A549 (cell line): ENCODE measurements around the gene ADGRL1. TPM values are rescaled to one million over a fixed set of nuclear protein-coding genes. Genes with fewer than 3 reads are reported as not detected.

ENCODE experiments used
- ATAC-seq, 2 experiments: fragments of 200-7000 bp in 1 of 2; fragments of >200 bp in 1 of 2; cut with Nextera tagmentation in 1 of 2; cut with Tn5 transposase in 1 of 2; 3 replicates each; pipeline versions ENCODE4 v1.8.0 to v1.9.1; 2018 to 2020; ENCODE audit warnings: mild to moderate bottlenecking in 1 of 2, moderate library complexity in 1 of 2
- CTCF ChIA-PET: fragments of 300-600 bp; sonication (Branson Sonifier 250); formaldehyde crosslinking; extraction: SDS; loops from one replicate; lab custom pipeline; 2021; ENCODE audit warnings: antibody characterized with exemption, inconsistent platforms; lab: Yijun Ruan, JAX
- POLR2A ChIA-PET: fragments of 350-600 bp; formaldehyde crosslinking; extraction: SDS; loops from one replicate; lab custom pipeline; 2021; ENCODE audit warnings: antibody characterized with exemption, inconsistent platforms; lab: Yijun Ruan, JAX
- DNase-seq, 2 experiments: peaks; one replicate each; pipeline versions ENCODE4 v3.0.0 to v3.0.0-alpha.2; 2011 to 2016; ENCODE audit warnings: low read depth in 1 of 2, low spot score in 1 of 2
- FAIRE-seq: peaks from 2 replicates; lab custom pipeline; 2011; peaks lifted over from hg19 to GRCh38; lab: Jason Lieb, UNC
- H3K27ac ChIP-seq, 2 experiments: fragments of >200 bp; sonication (Bioruptor Twin); formaldehyde crosslinking; 3 replicates each; pipeline ENCODE4 v1.5.1; 2016 to 2017
- H3K4me1 ChIP-seq: fragments of >200 bp; sonication (Bioruptor Twin); formaldehyde crosslinking; 3 replicates; pipeline ENCODE4 v1.6.1; 2016
- H3K4me2 ChIP-seq: fragments of >200 bp; sonication (Bioruptor Twin); formaldehyde crosslinking; 3 replicates; pipeline ENCODE4 v1.6.1; 2016
- H3K4me3 ChIP-seq: fragments of >200 bp; sonication (Bioruptor Twin); formaldehyde crosslinking; 3 replicates; pipeline ENCODE4 v1.5.1; 2016
- H3K9me3 ChIP-seq: fragments of >200 bp; sonication (Bioruptor Twin); formaldehyde crosslinking; 3 replicates; pipeline ENCODE4 v1.6.1; 2016
- CBX2 ChIP-seq: fragments of 200-600 bp; sonication (generic); IDR thresholded peaks from 2 replicates; pipeline ENCODE4 v1.6.1; 2016; ENCODE audit warnings: low read depth, mild to moderate bottlenecking, borderline replicate concordance
- CHD2 ChIP-seq: fragments of 150-350 bp; IDR thresholded peaks from 2 replicates; pipeline ENCODE4 v1.6.1; 2014; ENCODE audit warnings: low read length; ENCODE audit not compliant: partially characterized antibody
- CTCF ChIP-seq: fragments of >200 bp; sonication (Bioruptor Twin); formaldehyde crosslinking; IDR thresholded peaks from 3 replicates; pipeline ENCODE4 v1.5.1; 2016
- E2F6 ChIP-seq: IDR thresholded peaks from 2 replicates; pipeline ENCODE4 v1.6.1; 2012; ENCODE audit warnings: low read depth, borderline replicate concordance
- ESRRA ChIP-seq: fragments of 150-350 bp; IDR thresholded peaks from 2 replicates; pipeline ENCODE4 v1.6.1; 2014; ENCODE audit warnings: mild to moderate bottlenecking, low read length, borderline replicate concordance
- FOSL2 ChIP-seq, 2 experiments: fragments of 450-650 bp in 1 of 2; fragments of >200 bp in 1 of 2; sonication (Bioruptor Twin) in 1 of 2; formaldehyde crosslinking; IDR thresholded peaks; 2 replicates each; pipeline versions ENCODE4 v1.5.0 to v1.6.1; 2016 to 2020; ENCODE audit warnings: mild to moderate bottlenecking in 1 of 2, moderate library complexity in 1 of 2
- FOXS1 ChIP-seq: fragments of 250-450 bp; sonication (Bioruptor Pico); IDR thresholded peaks from 2 replicates; pipeline ENCODE4 v1.5.0; 2020; ENCODE audit warnings: mild to moderate bottlenecking, moderate library complexity
- HEYL ChIP-seq: fragments of 250-450 bp; sonication (Bioruptor Pico); IDR thresholded peaks from 2 replicates; pipeline ENCODE4 v1.8.0; 2021; ENCODE audit warnings: mild to moderate bottlenecking, moderate library complexity
- HOXB5 ChIP-seq: fragments of 250-450 bp; sonication (Bioruptor Pico); IDR thresholded peaks from 2 replicates; pipeline ENCODE4 v1.5.0; 2020; ENCODE audit warnings: mild to moderate bottlenecking, moderate library complexity
- JUN ChIP-seq, 2 experiments: fragments of >200 bp; sonication (Bioruptor Twin); formaldehyde crosslinking; IDR thresholded peaks; 2 replicates in 1 of 2; 3 replicates in 1 of 2; pipeline ENCODE4 v1.6.1; 2016 to 2017
- MAZ ChIP-seq: fragments of 150-350 bp; IDR thresholded peaks from 2 replicates; pipeline ENCODE4 v1.6.1; 2014; ENCODE audit warnings: antibody characterized with exemption, low read depth, low read length, borderline replicate concordance
- MYC ChIP-seq: IDR thresholded peaks from 2 replicates; pipeline ENCODE4 v1.6.1; 2012; ENCODE audit warnings: mild to moderate bottlenecking, inconsistent platforms, low read length, improper control_type of control experiment, borderline replicate concordance
- PBX3 ChIP-seq: IDR thresholded peaks from 2 replicates; pipeline ENCODE4 v1.6.1; 2012
- PHF8 ChIP-seq: fragments of 200-600 bp; sonication (generic); IDR thresholded peaks from 2 replicates; pipeline ENCODE4 v1.6.1; 2016; ENCODE audit warnings: low read depth, mild to moderate bottlenecking, antibody characterized with exemption, moderate library complexity, borderline replicate concordance
- POLR2A ChIP-seq: IDR thresholded peaks from 2 replicates; pipeline ENCODE4 v1.6.1; 2012; ENCODE audit warnings: mild to moderate bottlenecking, low read length
- RCOR1 ChIP-seq: fragments of 150-350 bp; IDR thresholded peaks from 2 replicates; pipeline ENCODE4 v1.6.1; 2014; ENCODE audit warnings: antibody characterized with exemption, low read length, low read depth
- REST ChIP-seq: fragments of 200-600 bp; sonication (generic); IDR thresholded peaks from 2 replicates; pipeline ENCODE4 v1.6.1; 2016; ENCODE audit warnings: antibody characterized with exemption, mild to moderate bottlenecking, moderate library complexity
- RFX5 ChIP-seq: fragments of 450-650 bp; IDR thresholded peaks from 2 replicates; pipeline ENCODE4 v1.7.1; 2014; ENCODE audit warnings: antibody characterized with exemption, mild to moderate bottlenecking, moderate library complexity
- USF2 ChIP-seq: fragments of 450-650 bp; IDR thresholded peaks from 2 replicates; pipeline ENCODE4 v1.6.1; 2014; ENCODE audit warnings: antibody characterized with exemption
- ZNF302 ChIP-seq: fragments of 250-450 bp; sonication (Bioruptor Pico); IDR thresholded peaks from 2 replicates; pipeline ENCODE4 v1.9.0; 2021; ENCODE audit warnings: inconsistent platforms, mild to moderate bottlenecking, moderate library complexity
- ZSCAN20 ChIP-seq: fragments of 250-450 bp; sonication (Bioruptor Pico); IDR thresholded peaks from 2 replicates; pipeline ENCODE4 v1.8.0; 2022; ENCODE audit warnings: mild to moderate bottlenecking, moderate library complexity
- WGBS: methylation state at CpG from one replicate; pipeline ENCODE4 v1.1.6; 2017; ENCODE audit errors: missing lambda C conversion rate; 5-methylcytosine and 5-hydroxymethylcytosine counted together
- polyA plus RNA-seq, 4 experiments: library from polyadenylated mRNA; depleted of rRNA in 3 of 4; stranded (reverse); fragments of >200 nt; fragmentation: RNase III in 1 of 4; extraction: RNeasy Plus Mini Kit Qiagen cat#74134 plus additional on column Dnase treatment in 1 of 4; gene quantifications; 2 replicates in 3 of 4; 3 replicates in 1 of 4; pipeline ENCODE4 v1.2.3, GENCODE V29; 2011 to 2017

ADGRL1 gene
- polyA plus RNA-seq, 2 of the 4 experiments (the other 2 are of a cell fraction), result 3.9 to 6.0 TPM

GRCh38 chr19:14117668-14118164 is 88.3 kb downstream of the ADGRL1 start, which contains the start of gene PRKACA:
PRKACA (minus strand) TSS chr19:14117762; CDS start chr19:14117547, 215 bp downstream.
- TF ChIP-seq JUN (IDR thresholded peaks at IDR 0.05) (no peak), CBX2 (no peak), HOXB5 (CRISPR knock-in tag) (no peak), CHD2 (peak; percentile 48), CTCF (no peak), HEYL (CRISPR knock-in tag) (no peak), ESRRA (no peak), MYC (no peak), FOSL2 (IDR thresholded peaks at IDR 0.05) (no peak), FOSL2 (CRISPR knock-in tag; IDR thresholded peaks at IDR 0.05) (no peak), E2F6 (no peak), REST (peak; percentile 46; the same call in 1 of the 2 replicates), RFX5 (0 out of 2 replicates have a peak, but pooled peaks have one; percentile 57), PBX3 (peak; percentile 95)
- TF ChIP-seq, all 56 proteins: peak for 4
- Histone ChIP-seq H3K4me2 (peak within 1 kb of the TSS; percentile 96), H3K9me3 (no peaks in the 10 kb centered on the region), H3K4me1 (peaks cover 26% of the 10 kb centered on the region), H3K27ac (peak within 1 kb of the TSS; percentile 92 to 96), H3K4me3 (peak within 1 kb of the TSS; percentile 75)
- ChIA-PET CTCF (interaction anchor here (1.0 kb wide), 1 partner anchor 19 kb away, joined by 4 read pairs; the partner anchor contains the start of gene ASF1B), POLR2A (interaction anchor here (0.6 to 1.3 kb wide), 3 partner anchors 14 to 266 kb away, joined by 4 to 8 read pairs (median 5); partner anchors contain the start of gene ASF1B)
- FAIRE-seq (no peak), ATAC-seq (peak; percentile 96 to 99), DNase-seq (peak; percentile 92 to 97)
- WGBS, result no CpG with 5 or more reads among the region's 67 CpGs

- Histone ChIP-seq H3K4me1 (peaks cover 31% of the 10 kb centered on the region), H3K4me2 (peak overlapping the region; percentile 96), H3K4me3 (peak overlapping the region; percentile 75), H3K27ac (peak overlapping the region; percentile 74 to 91), H3K9me3 (no peaks in the 10 kb centered on the region)
- 2% methylated on average over 6 of the region's 33 CpGs for WGBS
- CTCF ChIA-PET, result interaction anchor here (1.0 to 4.2 kb wide), 3 partner anchors 19 to 22 kb away, joined by 4 to 25 read pairs (median 18); partner anchors contain the start of gene ASF1B
- peak in 1 of 2 experiments; percentile 26; a peak in 3 of 6 replicates for ATAC-seq
- TF ChIP-seq ZNF302 (CRISPR knock-in tag), result no peak
- no peak for TF ChIP-seq FOXS1
- TF ChIP-seq RFX5, result no peak
- no peak for TF ChIP-seq ZSCAN20 (CRISPR knock-in tag)
- TF ChIP-seq MAZ, result no peak
- no peak for TF ChIP-seq POLR2A
- TF ChIP-seq PHF8, result no peak
- no peak for TF ChIP-seq FOSL2 (IDR thresholded peaks at IDR 0.05)
- no peak for TF ChIP-seq FOSL2 (CRISPR knock-in tag; IDR thresholded peaks at IDR 0.05)
- no peak for TF ChIP-seq USF2
- TF ChIP-seq RCOR1, result no peak
- DNase-seq, result no peak
- POLR2A ChIA-PET, result interaction anchor here (1.3 kb wide), 1 partner anchor 20 kb away, joined by 8 read pairs; the partner anchor contains the start of gene ASF1B
- no peak for FAIRE-seq
These were observed 88.9 kb downstream of the ADGRL1 start for GRCh38 chr19:14116918-14117578.
